ENCODE data around the gene LBHD2. TPM values are rescaled to one million over a fixed set of nuclear protein-coding genes. Genes with fewer than 3 reads are reported as not detected.
"Not testable (repeated sequence)": the region's sequence is repeated elsewhere in the genome, so short reads cannot be mapped to it uniquely, and the experiment has no call there.

LBHD2 gene
- polyA plus RNA-seq, 4 donors = not detected

DNA sequence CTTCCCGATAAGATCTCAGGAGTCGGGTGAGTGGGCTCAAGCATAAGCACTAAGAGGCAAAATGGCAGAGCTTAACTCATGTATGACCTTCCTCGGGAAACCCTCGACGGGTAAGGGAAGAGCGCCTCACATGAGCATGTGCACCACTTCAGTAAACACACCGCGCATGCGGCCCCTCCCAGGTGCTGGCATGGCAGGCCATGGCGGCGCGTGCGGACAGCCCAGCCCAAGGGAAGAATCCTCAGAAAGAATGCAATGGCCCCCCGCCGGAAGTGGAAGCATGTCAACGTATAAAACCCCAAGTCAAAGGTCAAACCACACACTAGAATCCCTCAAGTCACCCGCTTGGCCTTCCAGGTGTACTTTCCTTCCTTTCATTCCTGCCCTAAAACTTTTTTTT, 32.6 kb downstream of the LBHD2 start:
- no peak for DNase-seq (ENCODE audit: low read depth in 4 of 4, low spot score in 3 of 4)

DNA sequence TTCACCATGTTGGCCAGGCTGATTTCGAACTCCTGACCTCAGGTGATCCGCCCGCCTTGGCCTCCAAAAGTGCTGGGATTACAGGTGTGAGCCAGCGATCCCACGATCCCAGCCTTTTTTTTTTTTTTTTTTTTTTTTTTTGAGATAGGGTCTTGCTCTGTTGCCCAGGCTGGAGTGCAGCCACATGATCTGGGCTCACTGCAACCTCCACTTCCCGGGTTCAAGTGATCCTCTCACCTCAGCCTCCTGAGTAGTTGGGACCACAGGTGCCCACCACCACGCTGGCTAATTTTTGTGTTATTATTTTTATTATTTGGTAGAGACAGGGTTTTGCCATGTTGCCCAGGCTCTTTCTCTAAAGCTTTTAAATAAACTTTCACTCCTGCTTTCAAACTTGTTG, 33.5 kb downstream of the LBHD2 start:
- not testable (repeated sequence) for DNase-seq (ENCODE audit: low read depth in 4 of 4, low spot score in 3 of 4)

- DNase-seq (ENCODE audit: low read depth in 4 of 4, low spot score in 3 of 4) = no peak
These were observed 34.1 kb downstream of the LBHD2 start for GRCh38 chr14:103118018-103118662.

GRCh38 chr14:103118663-103119404, 34.8 kb downstream of the LBHD2 start:
- no peak for DNase-seq (ENCODE audit: low read depth in 4 of 4, low spot score in 3 of 4)

DNA sequence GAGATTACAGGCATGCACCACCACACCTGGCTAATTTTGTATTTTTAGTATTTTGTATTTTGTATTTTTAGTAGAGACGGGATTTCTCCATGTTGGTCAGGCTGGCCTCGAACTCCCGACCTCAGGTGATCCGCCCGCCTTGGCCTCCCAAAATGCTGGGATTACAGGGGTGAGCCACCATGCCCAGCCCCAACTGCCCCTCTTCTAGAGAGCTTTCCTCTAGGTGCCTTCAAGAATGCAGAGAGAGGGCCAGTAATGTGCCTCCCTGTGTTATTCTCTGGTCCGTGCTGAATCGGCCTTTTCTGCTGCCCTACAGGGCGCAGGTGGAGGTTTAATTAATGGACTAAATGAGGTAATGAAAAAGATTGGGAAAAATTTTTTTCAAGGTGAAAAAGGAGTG, 35.5 kb downstream of the LBHD2 start:
- DNase-seq (ENCODE audit: low read depth in 4 of 4, low spot score in 3 of 4) = not testable (repeated sequence)

- no peak for DNase-seq (ENCODE audit: low read depth in 4 of 4, low spot score in 3 of 4)
These were observed 37.3 kb downstream of the LBHD2 start for GRCh38 chr14:103121121-103121845.

DNA sequence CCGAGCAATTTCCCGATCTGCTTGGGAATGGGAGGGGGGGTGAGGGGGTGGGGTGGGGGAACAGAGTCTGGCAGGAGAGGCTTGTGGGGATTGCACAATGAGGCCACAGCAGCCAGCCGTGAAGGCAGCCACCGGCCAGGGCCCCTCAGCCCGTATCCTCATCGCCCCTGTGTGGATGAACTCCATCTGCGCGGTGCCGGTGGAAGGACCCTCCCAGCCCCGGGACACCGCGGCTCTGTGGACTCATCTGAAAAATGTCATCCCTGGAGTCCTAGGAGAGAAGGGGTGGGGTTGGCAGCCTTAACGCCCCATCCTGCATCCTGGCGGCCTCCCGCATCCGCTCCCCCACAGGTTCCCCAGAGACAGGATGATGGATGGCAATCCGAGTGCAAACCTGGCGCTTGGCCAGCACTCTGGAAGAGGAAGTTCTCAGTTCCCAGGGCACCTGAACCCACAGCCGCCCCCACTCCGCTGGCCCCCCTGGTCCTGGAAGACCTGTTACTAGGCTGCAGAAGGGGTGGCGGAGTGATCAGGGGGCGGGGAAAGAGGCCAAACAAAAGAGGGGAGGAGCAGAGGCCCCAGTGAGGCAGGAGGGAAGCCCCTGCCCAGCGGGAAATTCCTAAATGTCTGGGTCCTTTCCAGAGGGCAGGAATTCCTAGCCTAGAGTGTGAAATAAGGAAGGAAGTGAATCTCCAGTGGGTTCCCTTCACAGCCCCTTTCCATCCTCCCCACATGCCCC, 38.0 kb downstream of the LBHD2 start:
- peak; percentile 84 to 92 (median 90) for DNase-seq (ENCODE audit: low read depth in 4 of 4, low spot score in 3 of 4)

DNA sequence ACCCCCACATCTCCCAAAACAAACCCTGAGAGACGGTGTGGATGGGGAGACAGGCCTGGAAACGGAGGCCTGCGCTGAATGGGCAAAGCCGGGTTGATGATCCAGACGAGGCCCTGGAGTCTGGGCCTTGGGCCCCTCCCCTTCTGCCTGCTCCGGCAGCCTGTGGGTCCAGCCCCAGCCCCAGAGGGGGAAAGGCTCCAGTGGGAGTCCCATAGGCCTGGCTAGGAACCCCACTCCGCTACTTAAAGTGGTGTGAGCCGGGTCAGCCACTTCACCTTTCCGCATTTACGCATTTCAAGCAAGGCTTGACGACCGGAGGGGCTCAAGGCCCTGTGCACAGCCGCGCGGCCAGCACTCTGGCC, 38.6 kb downstream of the LBHD2 start:
- DNase-seq (ENCODE audit: low read depth in 4 of 4, low spot score in 3 of 4) = no peak

DNA sequence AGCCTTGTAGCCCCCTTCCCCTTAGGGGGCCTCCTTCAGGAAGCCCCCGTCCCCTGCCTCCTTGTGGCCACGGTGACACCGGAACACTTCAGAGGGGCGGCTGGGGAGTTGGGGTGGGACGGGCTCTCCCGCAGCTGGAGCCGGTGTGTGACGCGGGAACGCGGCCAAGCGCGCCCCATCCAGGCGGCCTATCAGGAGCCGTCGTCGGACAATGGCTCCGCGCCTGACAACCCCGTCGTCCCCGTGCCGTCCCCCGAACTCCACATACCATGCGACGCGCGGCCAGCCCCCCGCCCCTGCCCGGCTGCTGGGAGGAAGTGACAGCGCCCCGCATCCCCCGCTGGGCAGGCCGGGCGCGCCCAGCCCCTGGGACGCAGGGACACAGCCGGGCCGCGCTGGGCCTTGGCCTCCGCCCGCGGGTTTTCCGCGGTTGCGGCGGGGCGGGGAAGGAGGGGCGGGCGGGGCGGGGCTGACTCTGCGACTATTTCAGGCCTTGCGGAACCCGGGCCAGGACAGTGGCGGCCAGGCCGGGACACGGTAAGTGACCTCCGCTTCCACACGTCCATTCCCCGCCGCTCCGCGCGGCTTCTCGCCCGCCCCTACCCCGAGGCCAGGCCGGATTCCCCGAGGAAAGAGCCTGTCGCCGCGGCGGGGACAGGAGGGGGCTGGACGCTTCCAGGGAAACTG, 39.1 kb downstream of the LBHD2 start, which contains the start of gene TNFAIP2:
Gene TNFAIP2 (plus strand): TSS at position 515 of the 687 bp plus-strand sequence. CDS start 2,997 bp downstream, outside the sequence.
- DNase-seq (ENCODE audit: low read depth in 4 of 4, low spot score in 3 of 4) = no peak

DNA sequence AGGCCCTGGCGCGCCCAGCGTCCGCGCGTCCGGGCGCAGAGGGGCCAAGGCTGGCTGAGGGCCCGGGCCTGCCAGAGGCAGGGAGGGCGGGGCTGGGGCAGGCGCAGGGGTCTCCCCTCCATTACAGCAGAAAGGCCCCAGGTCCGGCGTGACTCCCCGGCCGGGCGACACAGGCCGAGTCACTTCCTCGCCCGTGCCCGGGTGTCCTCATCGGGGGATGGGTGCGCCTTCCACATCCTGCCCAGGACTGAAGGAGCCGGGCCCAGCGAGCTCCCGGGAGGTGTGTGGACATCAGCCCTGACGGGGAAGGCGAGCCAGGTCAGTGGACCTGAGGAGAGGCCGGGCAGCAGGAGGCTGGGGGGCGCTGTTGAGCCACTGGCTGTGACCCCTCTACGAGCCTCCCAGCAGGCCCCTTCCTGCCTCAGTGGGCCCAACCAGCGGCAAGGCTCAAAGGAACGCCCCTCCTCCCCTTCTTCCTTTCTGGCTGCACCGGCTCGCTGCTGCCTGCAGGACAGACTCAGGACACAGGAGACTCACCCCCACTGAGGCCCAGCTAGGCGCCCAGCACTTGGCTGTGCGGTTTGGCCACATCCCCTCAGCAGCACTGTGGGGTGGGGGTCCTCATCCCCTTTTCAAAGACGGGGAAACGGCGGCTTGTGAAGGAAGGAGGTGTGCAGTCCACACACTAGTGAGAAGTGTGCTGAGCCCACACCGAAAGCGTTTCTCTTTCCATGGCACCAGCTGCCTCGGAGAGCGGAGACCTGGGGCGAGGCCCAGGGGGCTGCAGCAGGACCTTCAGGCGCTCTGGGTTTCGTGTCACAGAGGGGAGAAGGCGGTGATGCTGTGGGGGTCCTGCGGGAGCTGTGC, 39.9 kb downstream of the LBHD2 start:
- no peak for DNase-seq (ENCODE audit: low read depth in 4 of 4, low spot score in 3 of 4)

GRCh38 chr14:103124501-103125001, 40.5 kb downstream of the LBHD2 start:
- no peak for DNase-seq (ENCODE audit: low read depth in 4 of 4, low spot score in 3 of 4)

- no peak for DNase-seq (ENCODE audit: low read depth in 4 of 4, low spot score in 3 of 4)
These were observed 41.4 kb downstream of the LBHD2 start for GRCh38 chr14:103125098-103126070.

DNA sequence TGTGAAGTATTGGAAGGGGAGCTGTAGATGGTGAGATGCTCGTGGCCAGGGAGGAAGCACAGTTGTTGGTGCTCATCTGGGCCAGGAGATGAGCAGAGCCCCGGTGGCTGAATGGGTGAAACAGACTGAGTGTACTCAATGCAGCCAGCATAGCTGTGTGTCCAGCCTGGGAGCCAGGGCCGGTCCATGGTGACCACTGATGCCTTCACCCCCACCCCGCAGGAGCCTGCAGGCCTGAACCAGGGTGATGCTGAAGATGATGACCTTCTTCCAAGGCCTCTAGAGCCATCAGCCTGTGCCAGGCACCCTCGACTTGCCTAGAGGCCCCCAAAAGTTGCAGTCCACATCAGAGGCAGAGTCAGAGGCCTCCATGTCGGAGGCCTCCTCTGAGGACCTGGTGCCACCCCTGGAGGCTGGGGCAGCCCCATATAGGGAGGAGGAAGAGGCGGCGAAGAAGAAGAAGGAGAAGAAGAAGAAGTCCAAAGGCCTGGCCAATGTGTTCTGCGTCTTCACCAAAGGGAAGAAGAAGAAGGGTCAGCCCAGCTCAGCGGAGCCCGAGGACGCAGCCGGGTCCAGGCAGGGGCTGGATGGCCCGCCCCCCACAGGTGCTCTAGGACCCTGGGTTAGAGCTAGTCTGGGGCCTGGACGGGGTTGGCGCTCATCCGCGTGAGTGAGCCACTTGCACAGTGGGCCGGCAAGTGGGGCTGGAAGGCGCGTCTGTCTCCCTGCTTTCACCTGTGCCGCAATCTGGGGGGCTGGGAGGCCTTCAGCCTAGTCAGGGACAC, 42.3 kb downstream of the LBHD2 start:
- no peak for DNase-seq (ENCODE audit: low read depth in 4 of 4, low spot score in 3 of 4)

GRCh38 chr14:103126873-103127304, 42.9 kb downstream of the LBHD2 start:
- no peak for DNase-seq (ENCODE audit: low read depth in 4 of 4, low spot score in 3 of 4)

- no peak for DNase-seq (ENCODE audit: low read depth in 4 of 4, low spot score in 3 of 4)
These were observed 43.3 kb downstream of the LBHD2 start for GRCh38 chr14:103127356-103127755.

DNA sequence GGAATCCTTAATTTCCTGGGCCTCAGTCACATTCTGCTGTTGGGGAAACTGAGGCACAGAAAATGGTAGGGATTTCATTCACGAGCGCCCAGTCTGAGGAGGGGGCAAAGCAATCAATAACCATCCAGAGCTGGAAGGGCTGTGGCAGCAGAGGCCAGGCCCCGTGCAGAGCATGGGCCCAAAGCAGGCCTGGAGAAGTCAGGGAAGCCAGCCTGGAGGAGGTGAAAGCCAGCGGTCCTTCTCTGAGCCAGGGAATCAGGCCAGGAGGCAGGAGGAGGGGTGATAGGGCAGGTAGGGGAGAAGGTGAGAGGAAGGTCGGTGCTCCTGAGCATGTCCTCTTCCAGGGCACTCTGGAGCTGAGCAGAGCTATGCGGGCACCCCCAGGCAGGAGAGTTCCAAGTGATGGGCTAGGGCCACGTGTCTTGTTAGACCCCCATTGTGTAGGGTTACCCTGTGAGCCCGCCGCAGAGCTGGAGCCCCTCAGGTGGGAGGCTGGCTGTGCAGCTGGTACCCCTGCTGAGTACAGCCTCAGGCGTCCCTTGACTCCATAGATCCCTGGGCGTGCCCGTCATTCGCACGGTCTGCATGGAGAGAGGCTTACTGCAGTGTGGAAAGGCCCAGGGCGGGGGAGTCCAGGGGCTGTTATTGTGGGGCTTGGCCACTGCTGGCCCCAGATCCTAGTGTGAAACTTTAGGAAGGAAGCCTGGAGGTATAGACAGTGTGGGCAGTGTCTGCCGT, 44.0 kb downstream of the LBHD2 start:
- DNase-seq (ENCODE audit: low read depth in 4 of 4, low spot score in 3 of 4) = no peak

All from right renal pelvis (tissue), 4 donors.